ENCODE results near the gene DAP. TPM values are rescaled to one million over a fixed set of nuclear protein-coding genes. Genes with fewer than 3 reads are reported as not detected.

Gene DAP
- total and polyA plus RNA-seq, 2 of the 4 experiments (the other 2 are of a cell fraction): 49.6 to 189 TPM

DNA sequence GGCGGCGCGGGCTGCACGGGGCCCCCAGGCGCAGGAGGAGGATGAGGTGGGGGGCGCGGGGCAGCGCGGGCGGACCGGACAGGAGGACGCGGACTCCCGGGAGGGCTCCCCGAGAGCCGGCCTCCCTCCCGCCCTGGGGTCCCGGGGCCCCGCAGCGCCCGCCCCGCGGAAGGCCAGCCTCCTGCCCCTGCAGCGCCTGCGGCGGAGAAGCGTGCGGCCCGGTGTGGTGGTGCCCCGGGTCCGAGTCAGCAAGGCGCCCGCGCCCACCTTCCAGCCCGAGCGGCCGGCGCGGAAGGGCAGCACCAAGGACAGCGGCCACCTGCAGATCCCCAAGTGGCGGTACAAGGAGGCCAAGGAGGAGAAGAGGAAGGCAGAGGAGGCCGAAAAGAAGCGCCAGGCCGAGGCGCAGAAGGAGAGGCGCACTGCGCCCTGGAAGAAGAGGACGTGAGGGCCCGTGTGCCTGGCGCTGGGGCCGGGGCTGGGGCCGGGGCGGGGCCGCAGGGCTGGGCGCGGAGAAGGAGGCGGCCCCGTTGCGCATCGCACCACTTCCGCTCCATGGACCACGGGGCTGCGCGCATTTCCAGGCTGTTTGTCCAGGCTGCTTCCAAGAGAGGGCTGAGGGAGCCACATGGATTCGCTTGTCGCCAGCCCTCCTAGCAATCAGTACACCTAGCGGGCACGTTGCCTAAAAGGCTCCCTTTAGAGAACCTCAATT lies 111.2 kb downstream of the DAP start:
- no peak overlapping the region for H2BK120ac ChIP-seq (ENCODE audit: low read depth, low read length)
- H3K4me2 ChIP-seq (ENCODE audit: low read depth, low read length): no peak overlapping the region
- in situ Hi-C loops (cut with MboI; ENCODE audit: low sequenced_read_pairs) (no loop called here), dilution Hi-C loops (cut with HindIII; ENCODE audit: low sequenced_read_pairs, unreplicated experiment) (no loop called here), intact Hi-C loops (cut with micrococcal nuclease) (no loop called here)
- no peak overlapping the region for H3K4me3 ChIP-seq (ENCODE audit: insufficient read depth, low read depth, low read length)
- H2AK5ac ChIP-seq (ENCODE audit: low read depth, low read length): no peak overlapping the region
- H2BK20ac ChIP-seq (ENCODE audit: low read depth, low read length): no peak overlapping the region
- no peak overlapping the region for H2BK15ac ChIP-seq (ENCODE audit: low read depth, low read length)
- H2BK5ac ChIP-seq (ENCODE audit: low read depth, low read length, poor library complexity, severe bottlenecking): no peak overlapping the region
- 38% methylated on average over 40 of the region's 68 CpGs; no CpG with 5 or more reads in 1 of the 2 experiments for WGBS, 2 experiments (ENCODE audit: extremely low coverage in 2 of 2, insufficient read length in 1 of 2)
- H3K14ac ChIP-seq (replicated peaks; ENCODE audit: low read depth, low read length): no peak overlapping the region
- ATAC-seq (ENCODE audit: low read depth) (no peak), DNase-seq (no peak)
- H3K27ac ChIP-seq (ENCODE audit: insufficient read depth, low read length): no peak overlapping the region
- H4K5ac ChIP-seq (ENCODE audit: low read depth, low read length): no peak overlapping the region
- no peak overlapping the region for H3K9ac ChIP-seq (ENCODE audit: low read depth, low read length)
- POLR2A ChIA-PET (ENCODE audit: unreplicated experiment): no interaction called here
- H4K20me1 ChIP-seq (ENCODE audit: insufficient read depth, low read length): peaks cover 40% of the 10 kb centered on the region
- no peak overlapping the region for H3K18ac ChIP-seq (ENCODE audit: low read depth, low read length)
- H2AFZ ChIP-seq (replicated peaks; ENCODE audit: low read length, poor library complexity): no peak overlapping the region
- H4K91ac ChIP-seq (ENCODE audit: insufficient read depth, low read depth, low read length): no peak overlapping the region
- peaks cover 6% of the 10 kb centered on the region; the same call in 1 of the 2 replicates for H3K9me1 ChIP-seq (ENCODE audit: insufficient read depth, low read length)
- peaks cover 43% of the 10 kb centered on the region; the same call in 1 of the 2 replicates for H3K36me3 ChIP-seq (ENCODE audit: control insufficient read depth, insufficient read depth, low read length)
- no peak overlapping the region for H3K56ac ChIP-seq (ENCODE audit: extremely low read depth, insufficient read depth, low read length)
- H3K9me3 ChIP-seq (ENCODE audit: control insufficient read depth, insufficient read depth, low read length): no peaks in the 10 kb centered on the region
- no peaks in the 10 kb centered on the region; the same call in 1 of the 2 replicates for H3K4me1 ChIP-seq (ENCODE audit: control insufficient read depth, insufficient read depth, low read length)
- H3K23ac ChIP-seq (ENCODE audit: low read depth, low read length): no peak overlapping the region
- TF ChIP-seq RFX5 (IDR thresholded peaks at IDR 0.05; ENCODE audit: low read depth, low read length): no peak
- no peak for TF ChIP-seq CTCF (conservative IDR thresholded peaks at IDR 0.05; ENCODE audit: low read depth, low read length)
- H2AK9ac ChIP-seq (replicated peaks; ENCODE audit: low read depth, low read length, poor library complexity): no peak overlapping the region
- H3K4ac ChIP-seq (ENCODE audit: low read depth, low read length): no peak overlapping the region
- H3K27me3 ChIP-seq (ENCODE audit: control insufficient read depth, insufficient read depth, low read length): no peaks in the 10 kb centered on the region
- CTCF ChIA-PET: no interaction called here
- no TSS peak for BruUV-seq (replicated peaks)
- H4K8ac ChIP-seq (ENCODE audit: low read depth in 2 of 2, low read length in 2 of 2): no peak overlapping the region
- H3K79me1 ChIP-seq (ENCODE audit: low read depth in 1 of 2, low read length in 2 of 2): peaks cover 4 to 31% of the 10 kb centered on the region in 2 experiments
